HepG2 (cell line): ENCODE measurements around the gene CLIC4. TPM values are rescaled to one million over a fixed set of nuclear protein-coding genes. Genes with fewer than 3 reads are reported as not detected.

ENCODE experiments used
- ATF7-NPFF ChIP-seq: sonication (generic); formaldehyde crosslinking; IDR thresholded peaks from 2 replicates; pipeline ENCODE4 v1.8.1; 2023; ENCODE audit warnings: mild to moderate bottlenecking, low read depth, missing genetic modification reagents, moderate library complexity
- GABPA ChIP-seq, 2 experiments: IDR thresholded peaks; 2 replicates each; pipeline ENCODE4 v1.6.1; 2011 to 2016; ENCODE audit warnings: low read depth in 2 of 2, low read length in 1 of 2, missing biosample characterization in 1 of 2, missing genetic modification characterization in 1 of 2
- HNRNPL ChIP-seq: fragments of 200-400 bp; formaldehyde crosslinking; IDR thresholded peaks from 2 replicates; pipeline ENCODE4 v1.6.1; 2017; ENCODE audit warnings: mild to moderate bottlenecking, low read depth, low read length
- JUND ChIP-seq: sonication (generic); formaldehyde crosslinking; IDR thresholded peaks from 2 replicates; pipeline ENCODE4 v1.8.0; 2022; ENCODE audit warnings: mild to moderate bottlenecking, missing genetic modification reagents
- KAT8 ChIP-seq: IDR thresholded peaks from 2 replicates; pipeline ENCODE4 v1.6.1; 2016; ENCODE audit warnings: missing genetic modification reagents, missing compliant biosample characterization
- MAFF ChIP-seq: IDR thresholded peaks from 2 replicates; pipeline ENCODE4 v1.6.1; 2011; ENCODE audit warnings: low read depth, low read length, improper control_type of control experiment
- MAZ ChIP-seq, 2 experiments: sonication (generic) in 1 of 2; formaldehyde crosslinking in 1 of 2; IDR thresholded peaks; 2 replicates each; pipeline versions ENCODE4 v1.5.0 to v1.6.1; 2012 to 2020; ENCODE audit warnings: low read depth in 2 of 2, mild to moderate bottlenecking in 2 of 2, borderline replicate concordance in 1 of 2, improper control_type of control experiment in 1 of 2, low read length in 1 of 2, missing genetic modification reagents in 1 of 2, moderate library complexity in 1 of 2
- MIER2 ChIP-seq: IDR thresholded peaks from 2 replicates; pipeline ENCODE4 v1.6.1; 2016; ENCODE audit warnings: missing biosample characterization, missing genetic modification reagents
- MTF2 ChIP-seq: sonication (generic); formaldehyde crosslinking; IDR thresholded peaks from 2 replicates; pipeline ENCODE4 v1.5.0; 2020; ENCODE audit warnings: missing genetic modification reagents, borderline replicate concordance
- PAXIP1 ChIP-seq: sonication (generic); formaldehyde crosslinking; conservative IDR thresholded peaks from 2 replicates; pipeline ENCODE4 v1.4.0; 2020; ENCODE audit warnings: mild to moderate bottlenecking, missing genetic modification reagents, moderate library complexity
- SIN3B ChIP-seq: fragments of 150-350 bp; IDR thresholded peaks from 2 replicates; pipeline ENCODE4 v1.6.1; 2014; ENCODE audit warnings: low read length
- ZNF607 ChIP-seq: sonication (generic); formaldehyde crosslinking; IDR thresholded peaks from 2 replicates; pipeline ENCODE4 v1.5.1; 2020; ENCODE audit warnings: missing genetic modification reagents, mild to moderate bottlenecking, borderline replicate concordance
- polyA plus RNA-seq, 8 experiments: library from polyadenylated mRNA; depleted of rRNA in 3 of 8; stranded (reverse) in 7 of 8; unstranded in 1 of 8; fragments of >200 nt; fragmentation: Illumina TruSeq in 4 of 8; extraction: Trizol in 4 of 8; gene quantifications; 2 replicates each; pipeline versions ENCODE4 v1.2.1 to v1.2.3, GENCODE V29; 2011 to 2016; ENCODE audit warnings: low read depth in 4 of 8, missing spikeins in 1 of 8, mixed read lengths in 1 of 8; ENCODE audit not compliant: insufficient read depth in 1 of 8
- total RNA-seq, 5 experiments: library from RNA; depleted of rRNA; stranded (reverse); fragments of >200 nt; fragmentation: Illumina TruSeq; extraction: Trizol; gene quantifications; 2 replicates each; pipeline ENCODE4 v1.2.3, GENCODE V29; 2016; ENCODE audit warnings: low read depth in 1 of 5
- TF ChIP-seq, protein P1 (sequence below): sonication (generic); formaldehyde crosslinking; IDR thresholded peaks from 2 replicates; pipeline ENCODE4 v1.4.0; 2020; ENCODE audit warnings: missing genetic modification reagents

The CLIC4 gene
- total and polyA plus RNA-seq, 2 of the 13 experiments (the other 11 are each of a cell fraction or from before 2014, with no cell fraction given), result 23.3 to 77.4 TPM

DNA sequence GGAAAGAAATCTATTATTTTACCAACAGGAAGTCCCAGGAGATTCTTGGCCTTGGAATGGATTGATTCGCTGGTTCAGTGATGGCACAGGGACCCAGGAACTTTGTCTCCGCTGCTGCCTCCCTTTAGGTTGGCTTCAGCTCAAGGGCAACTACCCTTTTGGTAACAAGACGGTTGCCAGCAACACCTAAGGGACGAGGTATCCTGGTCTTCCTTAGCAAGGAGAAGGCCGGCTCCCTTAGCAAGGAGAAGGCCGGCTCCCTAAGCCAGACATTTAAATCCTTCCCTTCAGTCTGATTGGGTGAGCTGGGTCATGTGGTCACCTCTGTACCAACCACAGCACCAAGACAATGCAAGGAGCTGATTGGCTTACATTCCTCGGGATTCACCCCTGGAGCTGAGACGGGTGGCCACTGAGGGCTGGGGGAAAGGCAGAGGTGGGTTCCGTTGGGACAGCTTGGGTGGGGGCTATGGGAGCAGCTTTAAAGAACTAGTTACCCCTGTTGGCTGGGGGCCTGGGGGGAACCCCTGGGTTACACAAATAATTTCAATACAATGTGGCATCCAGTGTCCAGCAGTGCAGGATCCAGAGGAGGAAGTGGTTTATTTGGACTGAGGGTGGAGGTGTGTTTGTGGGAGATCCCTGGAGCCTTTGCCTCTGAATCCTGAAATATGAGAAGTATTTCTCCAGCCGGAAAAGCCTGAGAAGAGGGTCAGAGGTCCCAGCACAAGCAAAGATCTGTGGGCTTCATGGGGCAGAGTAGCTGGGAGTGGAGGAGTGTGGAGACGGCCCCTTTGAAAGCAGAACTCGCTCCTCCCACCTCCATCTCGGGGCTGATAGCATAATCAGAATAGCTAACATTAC lies 20.7 kb upstream of the CLIC4 start (continued):
- TF ChIP-seq PAXIP1, result peak; percentile 80
- 0 out of 2 replicates have a peak, but pooled peaks have one; percentile 45 for TF ChIP-seq ATF7-NPFF (CRISPR knock-in tag)
- no peak; the same call in 1 of the 2 replicates for TF ChIP-seq MAZ (IDR thresholded peaks at IDR 0.05; ENCODE audit: borderline replicate concordance, low read depth, low read length)
- TF ChIP-seq MAZ (CRISPR knock-in tag; IDR thresholded peaks at IDR 0.05; ENCODE audit: low read depth), result peak; percentile 48; the same call in 1 of the 2 replicates
- TF ChIP-seq, protein P1, sequence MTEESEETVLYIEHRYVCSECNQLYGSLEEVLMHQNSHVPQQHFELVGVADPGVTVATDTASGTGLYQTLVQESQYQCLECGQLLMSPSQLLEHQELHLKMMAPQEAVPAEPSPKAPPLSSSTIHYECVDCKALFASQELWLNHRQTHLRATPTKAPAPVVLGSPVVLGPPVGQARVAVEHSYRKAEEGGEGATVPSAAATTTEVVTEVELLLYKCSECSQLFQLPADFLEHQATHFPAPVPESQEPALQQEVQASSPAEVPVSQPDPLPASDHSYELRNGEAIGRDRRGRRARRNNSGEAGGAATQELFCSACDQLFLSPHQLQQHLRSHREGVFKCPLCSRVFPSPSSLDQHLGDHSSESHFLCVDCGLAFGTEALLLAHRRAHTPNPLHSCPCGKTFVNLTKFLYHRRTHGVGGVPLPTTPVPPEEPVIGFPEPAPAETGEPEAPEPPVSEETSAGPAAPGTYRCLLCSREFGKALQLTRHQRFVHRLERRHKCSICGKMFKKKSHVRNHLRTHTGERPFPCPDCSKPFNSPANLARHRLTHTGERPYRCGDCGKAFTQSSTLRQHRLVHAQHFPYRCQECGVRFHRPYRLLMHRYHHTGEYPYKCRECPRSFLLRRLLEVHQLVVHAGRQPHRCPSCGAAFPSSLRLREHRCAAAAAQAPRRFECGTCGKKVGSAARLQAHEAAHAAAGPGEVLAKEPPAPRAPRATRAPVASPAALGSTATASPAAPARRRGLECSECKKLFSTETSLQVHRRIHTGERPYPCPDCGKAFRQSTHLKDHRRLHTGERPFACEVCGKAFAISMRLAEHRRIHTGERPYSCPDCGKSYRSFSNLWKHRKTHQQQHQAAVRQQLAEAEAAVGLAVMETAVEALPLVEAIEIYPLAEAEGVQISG (CRISPR knock-in tag), result peak; percentile 37; the same call in 1 of the 2 replicates
- TF ChIP-seq MIER2 (CRISPR knock-in tag), result no peak; the same call in 1 of the 2 replicates
- TF ChIP-seq KAT8 (CRISPR knock-in tag), result peak; percentile 80
- no peak for TF ChIP-seq MTF2 (CRISPR knock-in tag)
- 0 out of 2 replicates have a peak, but pooled peaks have one; percentile 10 for TF ChIP-seq JUND (CRISPR knock-in tag)
- TF ChIP-seq MAFF, result no peak
- no peak for TF ChIP-seq HNRNPL
- TF ChIP-seq GABPA (IDR thresholded peaks at IDR 0.05; ENCODE audit: low read depth, low read length), result no peak
- TF ChIP-seq GABPA (CRISPR knock-in tag; IDR thresholded peaks at IDR 0.05; ENCODE audit: low read depth), result peak; percentile 43; the same call in 1 of the 2 replicates
- TF ChIP-seq SIN3B, result peak; percentile 47; the same call in 1 of the 2 replicates
- 0 out of 2 replicates have a peak, but pooled peaks have one; percentile 29 for TF ChIP-seq ZNF607
